HCEC 1CT (cell line): ENCODE data around the gene MIXL1.
"Not testable (repeated sequence)": the region's sequence is repeated elsewhere in the genome, so short reads cannot be mapped to it uniquely, and the experiment has no call there.

Experiments used
- DNase-seq: peaks from one replicate; pipeline ENCODE4 v3.0.0-alpha.2; 2017

Gene MIXL1

GRCh38 chr1:226216056-226216455 is 7.4 kb upstream of the MIXL1 start:
- DNase-seq = no peak

DNA sequence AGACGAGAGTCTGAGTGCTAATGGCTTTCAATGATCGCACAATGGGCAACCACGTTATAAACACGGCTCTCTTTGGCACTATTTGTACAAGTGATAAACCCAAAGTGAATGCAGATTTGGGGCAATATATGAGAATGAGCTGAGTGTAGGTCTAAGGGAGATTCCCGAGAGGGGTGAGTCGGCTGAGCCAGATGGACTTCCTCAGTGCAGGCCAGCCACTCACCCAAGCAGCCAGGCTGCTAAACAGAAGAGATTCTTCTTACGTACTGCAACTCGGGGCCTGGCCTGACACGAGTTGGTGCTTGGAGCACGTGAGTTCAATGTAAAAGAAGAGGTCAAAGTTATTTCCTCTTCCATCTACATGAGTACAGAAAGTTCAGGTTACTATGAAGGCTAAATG is 6.2 kb upstream of the MIXL1 start:
- DNase-seq = no peak

DNA sequence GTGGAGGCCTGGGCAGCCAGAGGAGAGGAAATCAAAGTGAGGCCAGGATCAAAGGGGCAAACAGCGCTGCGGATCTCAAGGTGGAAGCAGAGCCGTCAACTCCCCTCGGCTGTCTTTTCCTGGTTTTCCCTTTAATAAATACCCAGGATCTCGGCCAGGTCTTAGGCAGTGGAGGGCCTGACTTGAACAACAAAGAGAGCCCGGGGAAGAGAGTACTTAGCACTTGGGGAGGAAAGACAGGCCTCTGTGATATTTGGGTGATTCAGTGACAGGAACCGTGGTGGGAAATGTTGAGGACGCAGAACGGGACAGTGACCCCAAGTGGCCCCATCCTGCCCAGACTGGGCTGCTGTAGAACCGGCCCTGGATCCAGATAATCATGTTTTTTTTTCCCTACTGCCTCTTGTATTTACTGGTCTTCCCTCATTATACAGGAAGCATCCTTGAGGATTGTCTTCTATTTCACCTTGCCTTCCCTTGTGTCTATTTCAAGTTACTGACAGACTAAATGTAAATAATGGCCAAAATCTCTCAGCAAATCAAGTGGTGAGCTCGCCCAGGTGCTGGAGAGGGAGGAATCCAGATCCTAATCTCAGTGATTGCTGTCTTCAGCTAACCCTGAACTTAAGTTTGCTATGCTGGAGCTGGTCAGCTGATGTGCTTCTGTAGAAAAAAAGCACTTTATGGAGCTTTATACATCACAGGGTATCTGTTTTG is 2.8 kb upstream of the MIXL1 start:
- no peak for DNase-seq

DNA sequence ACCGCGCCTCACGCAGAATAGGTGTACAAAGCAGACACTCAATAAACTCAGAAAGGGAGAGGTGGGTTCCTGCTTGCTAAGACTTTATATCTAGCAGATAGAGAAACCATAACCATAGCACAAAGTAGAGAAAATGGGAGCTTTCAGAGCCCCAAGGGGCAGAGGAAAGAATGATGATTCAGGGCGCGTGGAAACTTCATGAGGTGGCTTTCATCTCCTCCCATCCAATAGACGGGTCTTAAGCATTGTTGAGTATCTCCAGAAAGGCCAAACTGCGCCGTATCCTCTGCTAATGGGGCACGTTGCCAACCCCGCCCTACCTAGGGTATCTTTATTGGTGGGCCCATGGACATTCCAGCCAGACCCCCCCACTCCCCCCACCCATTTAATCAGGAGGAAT is 778 bp upstream of the MIXL1 start:
- no peak for DNase-seq

GRCh38 chr1:226223786-226224244 is 351 bp downstream of the MIXL1 start:
- DNase-seq = no peak

DNA sequence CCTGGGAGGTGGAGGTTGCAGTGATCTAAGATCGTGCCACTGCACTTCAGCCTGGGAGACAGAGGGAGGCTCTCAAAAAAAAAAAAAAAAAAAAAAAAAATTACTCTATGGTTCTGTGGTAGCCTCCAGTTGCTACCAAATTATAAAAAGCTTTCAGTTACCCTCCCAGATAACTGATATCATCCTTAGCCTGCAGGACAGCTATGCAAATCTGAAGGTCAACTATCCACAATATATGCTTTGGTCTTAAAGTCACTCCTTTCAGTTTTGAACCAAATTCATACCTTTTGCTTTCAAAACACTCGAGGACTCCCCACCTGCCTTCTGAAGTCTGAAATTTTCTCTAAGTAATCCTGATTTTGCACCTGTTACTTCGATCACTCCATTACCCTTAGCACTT is 3.1 kb downstream of the MIXL1 start:
- no peak for DNase-seq

- no peak for DNase-seq
Measured at GRCh38 chr1:226233293-226233692, 9.8 kb downstream of the MIXL1 start.

DNA sequence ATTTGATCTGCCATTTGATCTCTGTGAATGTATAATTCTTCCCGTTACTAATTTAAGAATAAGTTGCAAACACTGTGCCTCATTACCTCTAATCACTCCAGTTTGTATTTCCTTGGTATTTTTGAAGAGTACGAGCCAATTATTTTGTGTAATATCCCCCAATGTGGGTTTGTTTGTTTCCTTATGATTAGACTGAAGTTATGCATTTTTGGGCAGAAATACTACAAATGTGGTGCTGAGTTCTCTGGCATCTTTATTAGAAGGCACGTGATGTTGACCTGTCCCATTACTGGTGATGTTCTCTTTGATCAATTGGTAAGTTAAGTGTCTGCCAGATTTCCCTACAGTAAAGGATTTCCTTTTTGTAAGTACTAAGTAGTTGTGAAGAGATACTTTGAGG is 10.3 kb downstream of the MIXL1 start:
- no peak for DNase-seq

GRCh38 chr1:226236826-226237225 is 13.4 kb downstream of the MIXL1 start:
- DNase-seq = no peak

GRCh38 chr1:226239421-226239820 is 16.0 kb downstream of the MIXL1 start:
- DNase-seq = no peak

GRCh38 chr1:226248091-226248490 is 24.6 kb downstream of the MIXL1 start:
- DNase-seq = no peak

- no peak for DNase-seq
Measured at GRCh38 chr1:226248796-226249195, 25.3 kb downstream of the MIXL1 start.

DNA sequence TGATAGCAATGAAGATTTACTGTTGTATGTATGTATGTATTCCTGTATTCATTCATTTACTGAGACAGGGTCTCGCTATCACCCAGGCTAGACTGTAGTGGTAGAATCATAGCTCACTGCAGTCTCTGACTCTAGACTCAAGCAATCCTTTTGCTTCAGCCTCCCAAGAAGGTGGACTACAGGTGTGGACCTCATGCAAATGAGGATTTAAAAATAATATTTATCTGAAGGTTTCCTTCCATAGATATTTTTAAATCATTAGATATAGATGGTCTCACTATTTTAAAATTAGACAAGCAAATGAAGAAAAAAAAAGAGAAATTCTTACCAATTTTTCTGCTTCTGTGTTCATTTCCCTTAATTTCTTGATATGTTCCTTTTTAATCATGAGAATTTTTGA is 27.0 kb downstream of the MIXL1 start:
- no peak for DNase-seq

DNA sequence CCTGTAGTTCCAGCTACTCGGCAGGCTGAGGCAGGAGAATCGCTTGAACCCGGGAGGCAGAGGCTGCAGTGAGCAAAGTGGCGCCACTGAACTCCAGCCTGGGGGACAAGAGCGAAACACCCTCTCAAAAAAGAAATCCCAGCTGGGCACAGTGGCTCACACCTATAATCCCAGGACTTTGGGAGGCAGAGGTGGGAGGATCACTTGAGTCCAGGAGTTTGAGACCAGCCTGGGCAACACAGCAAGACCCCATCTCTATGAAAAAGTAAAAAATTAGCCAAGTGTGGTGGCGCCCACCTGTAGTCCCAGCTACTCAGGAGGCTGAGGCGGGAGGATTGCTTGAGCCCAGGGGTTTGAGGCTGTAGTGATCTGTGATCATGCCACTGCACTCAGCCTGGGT is 29.4 kb downstream of the MIXL1 start:
- not testable (repeated sequence) for DNase-seq

DNA sequence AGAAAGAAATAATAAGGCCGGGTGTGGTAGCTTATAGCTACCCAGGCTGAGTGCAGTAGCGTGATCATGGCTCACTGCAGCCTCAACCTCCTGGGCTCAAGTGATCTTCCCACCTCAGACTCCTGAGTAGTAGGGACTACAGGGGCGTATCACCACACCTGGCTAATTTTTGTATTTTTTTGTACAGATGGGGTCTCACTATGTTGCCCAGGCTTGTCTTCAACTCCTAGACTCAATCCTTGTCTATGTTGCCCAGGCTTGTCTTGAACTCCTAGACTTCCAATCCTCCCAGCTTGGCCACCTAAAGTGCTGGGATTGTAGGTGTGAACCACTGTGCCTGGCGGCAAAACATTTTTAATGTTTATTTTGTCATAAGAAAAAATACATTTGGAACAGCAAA is 30.5 kb downstream of the MIXL1 start:
- no peak for DNase-seq

- no peak for DNase-seq
Measured at GRCh38 chr1:226255380-226255779, 31.9 kb downstream of the MIXL1 start.

- DNase-seq = no peak
Measured at GRCh38 chr1:226261818-226262217, 38.4 kb downstream of the MIXL1 start.

DNA sequence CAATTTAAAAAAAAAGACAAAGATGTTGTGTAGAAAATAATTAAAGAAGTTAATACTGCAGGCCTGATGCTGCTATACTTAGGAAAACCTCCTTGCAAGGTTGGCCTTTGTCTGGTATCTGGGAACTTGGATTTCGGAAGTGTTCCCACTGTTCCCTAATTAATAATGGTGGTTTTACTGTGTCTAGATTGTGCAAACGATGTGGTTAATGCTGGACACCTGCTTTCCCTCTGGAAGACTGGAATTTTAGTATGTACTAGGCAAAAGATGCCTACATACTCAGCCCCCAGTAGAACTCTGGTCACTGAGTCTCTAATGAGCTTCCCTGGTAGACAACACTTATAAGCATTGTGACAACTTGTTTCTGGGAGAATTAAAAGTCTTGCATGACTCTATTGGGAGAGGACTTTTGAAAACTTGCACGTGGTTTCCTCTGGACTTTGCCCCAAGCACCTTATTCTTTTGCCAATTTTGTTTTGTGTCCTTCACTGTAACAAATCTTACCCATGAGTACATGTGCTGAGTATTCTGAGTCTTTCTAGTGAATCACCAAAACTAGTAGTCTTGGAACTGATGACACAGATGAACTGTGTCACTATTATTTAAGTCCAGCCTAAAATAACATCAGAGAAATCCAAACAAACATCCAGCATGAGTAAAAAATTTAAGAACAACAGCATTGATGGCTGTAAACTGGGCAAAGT is 45.1 kb downstream of the MIXL1 start:
- peak; percentile 57 for DNase-seq

DNA sequence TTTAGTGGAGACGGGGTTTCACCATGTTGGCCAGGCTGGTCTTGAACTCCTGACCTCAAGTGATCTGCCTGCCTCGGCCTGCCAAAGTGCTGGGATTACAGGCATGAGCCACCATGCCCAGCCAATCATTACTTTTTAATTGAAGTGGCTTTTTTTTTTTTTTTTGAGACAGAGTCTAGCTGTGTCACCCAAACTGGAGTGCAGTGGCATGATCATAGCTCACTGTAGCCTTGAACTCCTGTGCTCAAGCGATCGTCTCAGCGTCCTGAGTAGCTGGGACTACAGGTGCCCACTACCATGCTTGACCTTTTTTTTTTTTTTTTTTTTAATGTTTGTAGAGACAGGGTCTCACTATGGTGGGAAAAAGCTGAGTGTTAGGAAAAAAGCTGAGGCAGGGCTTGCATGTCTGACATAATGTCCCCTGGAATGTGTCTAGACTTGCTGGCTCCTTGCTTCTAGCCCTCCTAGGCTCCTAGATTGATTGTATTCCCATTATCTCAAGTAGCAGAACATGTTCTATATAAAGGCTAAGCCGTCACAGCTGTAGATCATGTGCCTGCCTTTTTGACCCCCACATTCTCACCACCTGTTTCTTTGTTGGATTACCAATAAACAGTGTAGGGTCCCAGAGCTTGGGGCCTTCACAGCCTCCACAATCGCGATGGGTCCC is 48.9 kb downstream of the MIXL1 start:
- DNase-seq = not testable (repeated sequence)

DNA sequence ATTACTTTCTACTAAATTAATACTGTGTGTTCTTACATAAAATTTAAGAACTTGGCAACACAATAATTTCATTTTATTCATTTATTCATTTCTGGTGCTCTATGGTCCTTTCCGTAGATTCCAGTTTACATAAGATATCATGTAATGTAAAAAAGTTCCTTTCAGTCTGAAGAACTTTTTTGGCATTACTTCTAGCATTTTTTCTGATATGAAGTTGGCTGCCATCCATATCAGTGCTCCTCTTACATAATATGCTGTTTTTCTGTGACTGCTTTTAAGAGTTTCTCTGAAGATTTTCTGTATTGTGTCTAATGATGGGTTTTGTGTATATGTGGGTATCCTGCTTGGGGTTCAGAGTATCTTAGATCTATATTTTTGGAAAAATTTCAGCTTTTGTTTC is 50.7 kb downstream of the MIXL1 start:
- no peak for DNase-seq

DNA sequence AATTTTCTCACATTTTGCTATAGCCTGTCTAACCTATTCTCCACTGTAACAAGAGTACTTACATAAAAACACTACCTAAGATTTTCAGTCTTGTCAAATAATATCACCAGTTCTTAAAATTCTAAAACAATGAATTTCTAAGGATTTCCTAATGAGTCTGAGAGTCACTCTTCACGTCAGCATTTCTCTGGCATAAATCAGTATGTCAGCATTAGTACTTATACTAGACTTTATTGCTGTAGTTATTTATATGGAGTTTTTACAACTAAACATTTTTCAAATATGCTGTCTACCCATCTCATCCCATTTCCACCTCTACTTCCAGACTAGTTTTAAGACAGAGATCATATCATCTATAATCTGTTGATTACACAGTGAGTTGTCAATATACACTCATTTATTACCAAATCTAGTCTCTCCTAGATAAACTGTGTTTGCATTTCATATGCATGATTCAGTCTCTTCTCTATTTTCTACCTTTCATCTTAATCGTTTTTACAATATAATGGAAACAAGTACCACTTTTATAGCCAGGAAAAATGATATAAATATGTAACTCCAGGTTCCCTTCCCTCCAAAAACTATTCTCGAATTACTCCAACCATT is 52.7 kb downstream of the MIXL1 start:
- no peak for DNase-seq
